ENCODE measurements around the gene TSKS.

DNA sequence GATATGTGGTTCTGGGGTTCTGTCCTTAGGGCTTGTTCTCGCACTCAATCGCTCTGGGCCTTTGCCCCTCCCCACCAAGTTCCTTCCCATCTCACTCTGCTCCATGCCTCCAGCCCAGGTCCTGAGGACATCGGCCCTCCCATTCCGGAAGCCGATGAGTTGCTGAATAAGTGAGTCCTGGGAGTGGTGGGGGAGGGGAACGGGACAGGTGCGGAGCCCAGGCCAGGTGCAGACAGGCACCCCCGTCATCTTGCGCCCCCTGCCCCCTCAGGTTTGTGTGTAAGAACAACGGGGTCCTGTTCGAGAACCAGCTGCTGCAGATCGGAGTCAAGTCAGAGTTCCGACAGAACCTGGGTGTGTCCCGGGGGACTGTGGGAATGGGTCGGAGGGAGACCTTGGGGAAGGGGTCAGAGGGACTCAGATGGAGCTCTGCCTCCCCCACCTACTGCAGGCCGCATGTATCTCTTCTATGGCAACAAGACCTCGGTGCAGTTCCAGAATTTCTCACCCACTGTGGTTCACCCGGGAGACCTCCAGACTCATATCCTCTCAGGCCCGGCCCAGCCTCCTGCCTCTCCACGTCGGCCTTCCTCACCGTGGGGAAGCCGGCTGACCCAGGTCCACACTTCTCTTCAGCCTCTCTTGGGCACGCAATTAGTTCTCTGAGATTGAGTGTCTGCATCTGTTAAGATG lies 39.9 kb upstream of the TSKS start:
- TF ChIP-seq POLR2A (IDR thresholded peaks at IDR 0.05; ENCODE audit: low read depth) (no peak), POLR2AphosphoS5 (IDR thresholded peaks at IDR 0.05) (no peak)
- TF ChIP-seq, protein P1, sequence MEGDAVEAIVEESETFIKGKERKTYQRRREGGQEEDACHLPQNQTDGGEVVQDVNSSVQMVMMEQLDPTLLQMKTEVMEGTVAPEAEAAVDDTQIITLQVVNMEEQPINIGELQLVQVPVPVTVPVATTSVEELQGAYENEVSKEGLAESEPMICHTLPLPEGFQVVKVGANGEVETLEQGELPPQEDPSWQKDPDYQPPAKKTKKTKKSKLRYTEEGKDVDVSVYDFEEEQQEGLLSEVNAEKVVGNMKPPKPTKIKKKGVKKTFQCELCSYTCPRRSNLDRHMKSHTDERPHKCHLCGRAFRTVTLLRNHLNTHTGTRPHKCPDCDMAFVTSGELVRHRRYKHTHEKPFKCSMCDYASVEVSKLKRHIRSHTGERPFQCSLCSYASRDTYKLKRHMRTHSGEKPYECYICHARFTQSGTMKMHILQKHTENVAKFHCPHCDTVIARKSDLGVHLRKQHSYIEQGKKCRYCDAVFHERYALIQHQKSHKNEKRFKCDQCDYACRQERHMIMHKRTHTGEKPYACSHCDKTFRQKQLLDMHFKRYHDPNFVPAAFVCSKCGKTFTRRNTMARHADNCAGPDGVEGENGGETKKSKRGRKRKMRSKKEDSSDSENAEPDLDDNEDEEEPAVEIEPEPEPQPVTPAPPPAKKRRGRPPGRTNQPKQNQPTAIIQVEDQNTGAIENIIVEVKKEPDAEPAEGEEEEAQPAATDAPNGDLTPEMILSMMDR (IDR thresholded peaks at IDR 0.05): no peak
